ENCODE measurements around the gene BRINP3.
A peak's percentile ranks its signal among the peaks of the same experiment; 100 is the strongest.

Gene BRINP3

DNA sequence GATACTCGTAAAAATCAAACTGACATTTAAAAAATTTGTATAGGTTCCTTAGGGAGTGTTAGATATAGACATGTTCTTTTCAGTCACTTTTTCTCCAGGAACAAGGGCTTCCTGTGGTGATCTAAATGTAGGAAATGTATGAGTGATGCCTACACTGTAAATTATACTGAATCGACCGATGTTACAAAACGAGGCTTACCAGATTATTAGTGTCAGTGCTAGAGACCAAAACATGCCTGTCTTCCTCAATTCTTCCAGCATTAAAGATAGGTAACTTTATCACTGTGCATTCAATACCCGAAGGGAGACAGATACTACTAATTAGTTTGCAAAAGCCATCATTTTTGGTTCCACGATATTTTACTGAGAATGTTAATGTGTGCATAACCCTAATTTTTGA is 86.1 kb downstream of the BRINP3 start:
- Histone ChIP-seq H3K4me3 (ENCODE audit: low read depth, low read length, poor library complexity, severe bottlenecking) (no peak overlapping the region), H3K4me1 (ENCODE audit: insufficient read depth, low read length, severe bottlenecking) (no peaks in the 10 kb centered on the region), H3K27ac (ENCODE audit: low read depth, low read length, poor library complexity, severe bottlenecking) (no peak overlapping the region), H3K4me2 (ENCODE audit: low read length) (no peak overlapping the region), H3F3A (ENCODE audit: insufficient read depth, low read length) (no peaks in the 10 kb centered on the region), H3K9ac (ENCODE audit: low read length) (no peak overlapping the region), H4K20me1 (ENCODE audit: insufficient read depth, low read length) (no peaks in the 10 kb centered on the region), H3K27me3 (ENCODE audit: insufficient read depth, low read length) (no peaks in the 10 kb centered on the region), H3K36me3 (ENCODE audit: insufficient read depth, low read length) (no peaks in the 10 kb centered on the region), H3K9me2 (ENCODE audit: low read depth, low read length) (no peaks in the 10 kb centered on the region), H3K9me3 (ENCODE audit: low read length) (no peaks in the 10 kb centered on the region), H3K79me2 (ENCODE audit: insufficient read depth, low read length) (no peaks in the 10 kb centered on the region), H2AFZ (ENCODE audit: low read length) (no peak overlapping the region)
- no peak for TF ChIP-seq EZH2 (IDR thresholded peaks at IDR 0.05; ENCODE audit: borderline replicate concordance, low read length)
- TF ChIP-seq CTCF (IDR thresholded peaks at IDR 0.05; ENCODE audit: low read length), result no peak

DNA sequence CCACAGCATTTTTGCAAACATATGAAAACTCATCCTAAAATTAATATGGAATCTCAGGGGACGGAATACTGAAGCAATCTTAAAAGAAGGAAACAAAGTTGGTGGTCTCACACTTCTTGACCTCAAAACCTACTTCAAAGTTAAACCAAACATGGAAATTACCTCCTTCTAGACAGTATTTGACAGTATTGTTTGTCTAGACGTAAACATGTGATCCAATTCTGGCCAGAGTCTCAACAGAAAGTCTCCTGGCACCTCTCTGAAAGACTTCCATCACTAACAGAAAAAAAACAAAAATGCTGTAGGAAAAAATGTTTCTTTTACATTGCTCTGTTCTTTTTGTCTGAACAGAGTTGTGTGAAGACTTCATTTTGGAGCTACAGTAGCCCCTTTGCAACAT is 99.7 kb downstream of the BRINP3 start:
- Histone ChIP-seq H3K27ac (ENCODE audit: low read depth, low read length, poor library complexity, severe bottlenecking) (no peak overlapping the region), H3K9me3 (ENCODE audit: low read length) (no peaks in the 10 kb centered on the region), H4K20me1 (ENCODE audit: insufficient read depth, low read length) (no peaks in the 10 kb centered on the region), H3K9me2 (ENCODE audit: low read depth, low read length) (no peaks in the 10 kb centered on the region), H3F3A (ENCODE audit: insufficient read depth, low read length) (no peaks in the 10 kb centered on the region), H3K4me1 (ENCODE audit: insufficient read depth, low read length, severe bottlenecking) (peaks cover 13% of the 10 kb centered on the region), H3K4me3 (ENCODE audit: low read depth, low read length, poor library complexity, severe bottlenecking) (no peak overlapping the region), H3K36me3 (ENCODE audit: insufficient read depth, low read length) (no peaks in the 10 kb centered on the region), H3K4me2 (ENCODE audit: low read length) (no peak overlapping the region), H3K27me3 (ENCODE audit: insufficient read depth, low read length) (no peaks in the 10 kb centered on the region), H3K79me2 (ENCODE audit: insufficient read depth, low read length) (no peaks in the 10 kb centered on the region), H2AFZ (ENCODE audit: low read length) (no peak overlapping the region), H3K9ac (ENCODE audit: low read length) (no peak overlapping the region)
- no peak for TF ChIP-seq CTCF (IDR thresholded peaks at IDR 0.05; ENCODE audit: low read length)
- no peak for TF ChIP-seq EZH2 (IDR thresholded peaks at IDR 0.05; ENCODE audit: borderline replicate concordance, low read length)

- Histone ChIP-seq H3K4me1 (ENCODE audit: insufficient read depth, low read length, severe bottlenecking) (peaks cover 13% of the 10 kb centered on the region), H3K27ac (ENCODE audit: low read depth, low read length, poor library complexity, severe bottlenecking) (peak overlapping the region; percentile 19), H3K27me3 (ENCODE audit: insufficient read depth, low read length) (no peaks in the 10 kb centered on the region), H3K4me3 (ENCODE audit: low read depth, low read length, poor library complexity, severe bottlenecking) (no peak overlapping the region), H3K36me3 (ENCODE audit: insufficient read depth, low read length) (no peaks in the 10 kb centered on the region), H3K79me2 (ENCODE audit: insufficient read depth, low read length) (no peaks in the 10 kb centered on the region), H3K9me2 (ENCODE audit: low read depth, low read length) (no peaks in the 10 kb centered on the region), H3F3A (ENCODE audit: insufficient read depth, low read length) (no peaks in the 10 kb centered on the region), H2AFZ (ENCODE audit: low read length) (no peak overlapping the region), H3K9ac (ENCODE audit: low read length) (no peak overlapping the region), H4K20me1 (ENCODE audit: insufficient read depth, low read length) (no peaks in the 10 kb centered on the region), H3K9me3 (ENCODE audit: low read length) (no peaks in the 10 kb centered on the region), H3K4me2 (ENCODE audit: low read length) (peak overlapping the region; percentile 32; the same call in 1 of the 2 replicates)
- TF ChIP-seq CTCF (IDR thresholded peaks at IDR 0.05; ENCODE audit: low read length) (no peak), EZH2 (IDR thresholded peaks at IDR 0.05; ENCODE audit: borderline replicate concordance, low read length) (no peak)
Observed at GRCh38 chr1:190377294-190377693, 100.4 kb downstream of the BRINP3 start.
